Measurements from ENCODE around the gene TSHZ2.

DNA sequence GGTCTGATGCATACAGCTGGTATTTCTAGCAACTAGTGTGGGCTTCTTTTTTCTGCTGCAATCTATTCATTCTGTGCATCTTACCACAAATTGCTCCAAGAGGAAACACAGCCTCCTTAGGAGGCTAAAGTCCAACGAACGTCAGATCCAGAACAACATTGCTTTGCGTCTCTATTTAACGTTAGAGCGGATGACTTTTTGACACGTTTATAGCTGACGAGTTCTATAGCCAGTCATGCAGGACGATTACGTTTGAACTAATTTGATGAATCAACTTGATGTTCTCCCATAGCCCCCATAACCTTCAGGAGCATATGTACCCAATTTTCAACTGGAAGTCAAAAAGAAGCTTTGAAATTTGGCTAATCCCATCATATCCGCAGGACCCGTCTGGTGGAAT is 59.9 kb downstream of the TSHZ2 start:
- TF ChIP-seq, protein P1, sequence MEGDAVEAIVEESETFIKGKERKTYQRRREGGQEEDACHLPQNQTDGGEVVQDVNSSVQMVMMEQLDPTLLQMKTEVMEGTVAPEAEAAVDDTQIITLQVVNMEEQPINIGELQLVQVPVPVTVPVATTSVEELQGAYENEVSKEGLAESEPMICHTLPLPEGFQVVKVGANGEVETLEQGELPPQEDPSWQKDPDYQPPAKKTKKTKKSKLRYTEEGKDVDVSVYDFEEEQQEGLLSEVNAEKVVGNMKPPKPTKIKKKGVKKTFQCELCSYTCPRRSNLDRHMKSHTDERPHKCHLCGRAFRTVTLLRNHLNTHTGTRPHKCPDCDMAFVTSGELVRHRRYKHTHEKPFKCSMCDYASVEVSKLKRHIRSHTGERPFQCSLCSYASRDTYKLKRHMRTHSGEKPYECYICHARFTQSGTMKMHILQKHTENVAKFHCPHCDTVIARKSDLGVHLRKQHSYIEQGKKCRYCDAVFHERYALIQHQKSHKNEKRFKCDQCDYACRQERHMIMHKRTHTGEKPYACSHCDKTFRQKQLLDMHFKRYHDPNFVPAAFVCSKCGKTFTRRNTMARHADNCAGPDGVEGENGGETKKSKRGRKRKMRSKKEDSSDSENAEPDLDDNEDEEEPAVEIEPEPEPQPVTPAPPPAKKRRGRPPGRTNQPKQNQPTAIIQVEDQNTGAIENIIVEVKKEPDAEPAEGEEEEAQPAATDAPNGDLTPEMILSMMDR (IDR thresholded peaks at IDR 0.05), result no peak
- no peak for TF ChIP-seq POLR2A (IDR thresholded peaks at IDR 0.05)

Data from breast epithelium (tissue), 3 donors.